SK-N-SH (cell line): ENCODE data around the gene DEPDC1.

Source experiments
- CTCF ChIP-seq: fragments of 200-600 bp; sonication (generic); IDR thresholded peaks from 2 replicates; pipeline ENCODE4 v1.6.1; 2017; ENCODE audit warnings: antibody characterized with exemption, mild to moderate bottlenecking, moderate library complexity
- EP300 ChIP-seq, 2 experiments: IDR thresholded peaks; 2 replicates each; pipeline versions ENCODE4 v1.4.0 to v1.6.1; 2012; ENCODE audit warnings: borderline replicate concordance in 1 of 2, low read depth in 1 of 2, low read length in 1 of 2
- REST ChIP-seq: IDR thresholded peaks from 2 replicates; pipeline ENCODE4 v1.6.1; 2012; ENCODE audit warnings: mild to moderate bottlenecking, low read depth, low read length, moderate library complexity
- SMC3 ChIP-seq: IDR thresholded peaks from 2 replicates; pipeline ENCODE4 v1.6.1; 2012; ENCODE audit warnings: low read depth, low read length, improper control_type of control experiment
- USF1 ChIP-seq: IDR thresholded peaks from 2 replicates; pipeline ENCODE4 v1.4.0; 2012; ENCODE audit warnings: low read depth, borderline replicate concordance

- TF ChIP-seq CTCF = no peak
- TF ChIP-seq EP300 (IDR thresholded peaks at IDR 0.05; ENCODE audit: borderline replicate concordance in 1 of 2, low read depth in 1 of 2, low read length in 1 of 2) = no peak
- TF ChIP-seq REST = no peak
- TF ChIP-seq USF1 = no peak
- no peak for TF ChIP-seq SMC3
These were observed 28.9 kb upstream of the DEPDC1 start for GRCh38 chr1:68525781-68526180.
